Measurements from ENCODE around the gene IMPACT. TPM values are rescaled to one million over a fixed set of nuclear protein-coding genes. Genes with fewer than 3 reads are reported as not detected.

The IMPACT gene
- total and polyA plus RNA-seq, 9 donors = 13.7 to 50.3 (median 28.7) TPM

GRCh38 chr18:24499814-24500213 is 73.3 kb downstream of the IMPACT start:
- H3K4me3 ChIP-seq = no peak overlapping the region
- 61 to 70% (median 65%) methylated on average over 5 of the region's 5 CpGs for WGBS, 3 donors
- no peaks in the 10 kb centered on the region for H3K9me3 ChIP-seq
- H3K4me1 ChIP-seq (ENCODE audit: insufficient read depth) = no peaks in the 10 kb centered on the region
- no peaks in the 10 kb centered on the region for H3K27me3 ChIP-seq
- no peaks in the 10 kb centered on the region for H3K36me3 ChIP-seq
- no peak overlapping the region for H3K27ac ChIP-seq
- DNase-seq = no peak
- intact Hi-C loops (cut with DNase I) = no loop called here
- no peak for TF ChIP-seq EP300 (IDR thresholded peaks at IDR 0.05)
- TF ChIP-seq POLR2A (IDR thresholded peaks at IDR 0.05) = no peak
- TF ChIP-seq CTCF (IDR thresholded peaks at IDR 0.05) = no peak

GRCh38 chr18:24500217-24500616 is 73.7 kb downstream of the IMPACT start:
- intact Hi-C loops (cut with DNase I) = no loop called here
- Histone ChIP-seq H3K27ac (no peak overlapping the region), H3K4me3 (no peak overlapping the region), H3K36me3 (no peaks in the 10 kb centered on the region), H3K9me3 (no peaks in the 10 kb centered on the region), H3K4me1 (ENCODE audit: insufficient read depth) (no peaks in the 10 kb centered on the region), H3K27me3 (no peaks in the 10 kb centered on the region)
- TF ChIP-seq CTCF (IDR thresholded peaks at IDR 0.05) = no peak
- TF ChIP-seq EP300 (IDR thresholded peaks at IDR 0.05) = no peak
- no peak for TF ChIP-seq POLR2A (IDR thresholded peaks at IDR 0.05)
- no peak for DNase-seq
- 86 to 93% (median 90%) methylated on average over 2 of the region's 2 CpGs for WGBS, 3 donors

GRCh38 chr18:24500766-24501165 is 74.3 kb downstream of the IMPACT start:
- Histone ChIP-seq H3K27ac (no peak overlapping the region), H3K9me3 (no peaks in the 10 kb centered on the region), H3K36me3 (no peaks in the 10 kb centered on the region), H3K4me3 (no peak overlapping the region), H3K4me1 (ENCODE audit: insufficient read depth) (no peaks in the 10 kb centered on the region), H3K27me3 (no peaks in the 10 kb centered on the region)
- DNase-seq = no peak
- 91 to 92% (median 92%) methylated on average over 6 of the region's 6 CpGs for WGBS, 3 donors
- intact Hi-C loops (cut with DNase I) = no loop called here
- TF ChIP-seq POLR2A (IDR thresholded peaks at IDR 0.05) = no peak
- TF ChIP-seq EP300 (IDR thresholded peaks at IDR 0.05) = no peak
- TF ChIP-seq CTCF (IDR thresholded peaks at IDR 0.05) = no peak

GRCh38 chr18:24502667-24503523 is 76.4 kb downstream of the IMPACT start:
- 79 to 86% (median 80%) methylated on average over 7 of the region's 7 CpGs for WGBS, 3 donors
- DNase-seq = no peak
- Histone ChIP-seq H3K9me3 (no peaks in the 10 kb centered on the region), H3K4me3 (no peak overlapping the region), H3K27ac (no peak overlapping the region), H3K27me3 (no peaks in the 10 kb centered on the region), H3K36me3 (no peaks in the 10 kb centered on the region), H3K4me1 (ENCODE audit: insufficient read depth) (no peaks in the 10 kb centered on the region)
- intact Hi-C loops (cut with DNase I) = no loop called here
- TF ChIP-seq EP300 (IDR thresholded peaks at IDR 0.05) = no peak
- TF ChIP-seq POLR2A (IDR thresholded peaks at IDR 0.05) = no peak
- TF ChIP-seq CTCF (IDR thresholded peaks at IDR 0.05) = no peak

Small RNAs within 50 kb of the gene (small RNA-seq; reads per million reads assigned to genes)
- gene RF00019 = not detected

Other genes starting within 250 kb of the IMPACT start
- gene OSBPL1A, start 28.8 kb upstream of the IMPACT start, total RNA-seq = 10 to 100 TPM; 28.1 to 50.5 (median 40.2) TPM
- 10 to 100 TPM; 30.2 to 68.9 TPM for gene OSBPL1A, start 28.8 kb upstream of the IMPACT start, polyA plus RNA-seq
- not detected for gene HRH4, start 34.0 kb downstream of the IMPACT start, total RNA-seq
- gene HRH4, start 34.0 kb downstream of the IMPACT start, polyA plus RNA-seq = under 1 TPM; 0.06 to 0.08 TPM